ENCODE results near the gene KIAA0753.

Gene KIAA0753

DNA sequence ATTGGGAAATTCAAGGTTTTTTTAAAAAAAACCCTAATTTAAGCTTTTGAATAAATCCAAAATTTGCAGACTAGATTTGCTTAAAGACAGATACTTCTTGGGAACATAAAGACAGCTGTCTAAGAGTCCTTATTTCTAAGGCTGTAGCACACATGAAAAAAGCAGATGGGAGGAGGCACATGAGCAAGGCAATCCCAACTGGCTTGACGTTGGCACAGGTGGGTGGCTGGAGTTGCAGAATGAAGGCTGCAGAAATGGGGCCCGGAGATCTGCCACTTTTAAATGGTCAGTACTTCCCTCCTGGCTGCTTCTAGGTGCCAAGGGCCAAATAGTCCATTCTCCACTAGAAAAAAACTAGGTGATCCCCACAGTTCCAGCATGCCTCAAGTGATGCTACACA is 4.4 kb downstream of the KIAA0753 start:
- TF ChIP-seq PAX5 (IDR thresholded peaks at IDR 0.05; ENCODE audit: insufficient read depth, low read length, severe bottlenecking) (no peak), POLR2AphosphoS5 (IDR thresholded peaks at IDR 0.05; ENCODE audit: low read depth, low read length) (no peak), POLR2A (IDR thresholded peaks at IDR 0.05; ENCODE audit: low read depth, low read length) (no peak), TAF1 (IDR thresholded peaks at IDR 0.05; ENCODE audit: low read depth, low read length) (no peak), SPI1 (IDR thresholded peaks at IDR 0.05; ENCODE audit: low read depth, low read length) (no peak), POU2F2 (IDR thresholded peaks at IDR 0.05; ENCODE audit: low read depth, low read length) (no peak)
- no peak for DNase-seq (ENCODE audit: insufficient read length, low spot score)
- FAIRE-seq = no peak

DNA sequence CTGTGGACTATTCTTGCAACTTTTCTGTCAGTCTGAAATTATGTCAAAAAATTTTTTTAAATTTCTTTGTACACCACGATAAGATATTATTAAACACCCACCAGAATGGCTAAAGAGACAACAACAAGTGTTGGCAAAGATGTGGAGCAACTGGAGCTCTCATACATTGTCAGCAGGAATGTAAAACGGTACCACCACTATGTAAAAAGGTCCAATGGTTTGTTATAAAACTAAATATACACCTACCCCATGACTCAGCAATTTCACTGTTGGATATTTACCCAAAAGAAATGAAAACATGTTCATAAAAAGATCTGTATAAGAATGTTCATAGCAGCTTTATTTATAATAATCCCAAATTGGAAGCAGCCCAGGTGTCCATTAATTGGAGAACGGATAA is 7.2 kb downstream of the KIAA0753 start:
- FAIRE-seq (no peak), DNase-seq (ENCODE audit: insufficient read length, low spot score) (no peak)
- TF ChIP-seq SPI1 (IDR thresholded peaks at IDR 0.05; ENCODE audit: low read depth, low read length) (no peak), POLR2A (IDR thresholded peaks at IDR 0.05; ENCODE audit: low read depth, low read length) (no peak), POU2F2 (IDR thresholded peaks at IDR 0.05; ENCODE audit: low read depth, low read length) (no peak), PAX5 (IDR thresholded peaks at IDR 0.05; ENCODE audit: insufficient read depth, low read length, severe bottlenecking) (no peak), TAF1 (IDR thresholded peaks at IDR 0.05; ENCODE audit: low read depth, low read length) (no peak), POLR2AphosphoS5 (IDR thresholded peaks at IDR 0.05; ENCODE audit: low read depth, low read length) (no peak)

DNA sequence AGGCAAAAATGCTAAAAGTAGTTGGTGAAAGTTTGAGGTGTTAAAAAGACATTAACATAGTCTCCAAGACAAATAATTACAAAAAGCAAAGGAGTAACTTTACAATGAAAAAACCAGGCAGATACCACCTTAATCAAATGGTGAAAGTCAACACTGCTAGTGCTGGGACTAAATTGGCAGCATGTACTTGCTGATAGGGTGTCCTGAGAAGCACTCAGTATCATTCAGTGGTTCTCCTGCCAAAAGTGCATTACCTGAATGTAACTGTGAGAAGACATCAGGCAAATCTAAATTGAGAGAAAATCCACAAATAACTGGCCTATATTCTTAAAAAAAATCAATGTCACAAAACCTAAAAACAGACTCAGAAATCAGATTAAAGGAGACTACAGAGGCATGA is 8.0 kb downstream of the KIAA0753 start:
- FAIRE-seq (peak; percentile 56), DNase-seq (ENCODE audit: insufficient read length, low spot score) (no peak)
- TF ChIP-seq TAF1 (IDR thresholded peaks at IDR 0.05; ENCODE audit: low read depth, low read length) = no peak
- TF ChIP-seq PAX5 (IDR thresholded peaks at IDR 0.05; ENCODE audit: insufficient read depth, low read length, severe bottlenecking) = no peak
- TF ChIP-seq POU2F2 (IDR thresholded peaks at IDR 0.05; ENCODE audit: low read depth, low read length) = no peak
- no peak for TF ChIP-seq POLR2AphosphoS5 (IDR thresholded peaks at IDR 0.05; ENCODE audit: low read depth, low read length)
- TF ChIP-seq SPI1 (IDR thresholded peaks at IDR 0.05; ENCODE audit: low read depth, low read length) = no peak
- TF ChIP-seq POLR2A (IDR thresholded peaks at IDR 0.05; ENCODE audit: low read depth, low read length) = no peak

DNA sequence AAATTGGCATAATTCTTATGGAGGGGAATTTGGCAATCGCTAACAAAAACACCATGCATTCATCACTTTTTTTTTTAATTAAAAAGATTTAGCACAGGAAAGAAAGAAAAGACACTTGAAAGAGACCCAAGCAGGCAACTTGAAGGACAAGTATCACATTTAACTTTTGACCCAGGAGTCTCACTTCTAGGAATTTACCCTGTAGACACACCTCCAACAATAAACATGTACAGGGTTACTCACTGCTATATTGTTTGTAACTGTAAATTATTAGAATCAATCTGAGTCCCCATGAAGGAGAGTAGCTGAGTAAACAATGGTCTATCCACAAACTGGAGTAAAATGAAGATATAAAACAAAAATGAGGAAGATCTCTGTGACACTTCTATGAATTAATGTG is 10.1 kb downstream of the KIAA0753 start:
- TF ChIP-seq POLR2A (IDR thresholded peaks at IDR 0.05; ENCODE audit: low read depth, low read length) (no peak), PAX5 (IDR thresholded peaks at IDR 0.05; ENCODE audit: insufficient read depth, low read length, severe bottlenecking) (no peak), TAF1 (IDR thresholded peaks at IDR 0.05; ENCODE audit: low read depth, low read length) (no peak), POLR2AphosphoS5 (IDR thresholded peaks at IDR 0.05; ENCODE audit: low read depth, low read length) (no peak), POU2F2 (IDR thresholded peaks at IDR 0.05; ENCODE audit: low read depth, low read length) (no peak), SPI1 (IDR thresholded peaks at IDR 0.05; ENCODE audit: low read depth, low read length) (no peak)
- DNase-seq (ENCODE audit: insufficient read length, low spot score) = no peak
- no peak for FAIRE-seq

DNA sequence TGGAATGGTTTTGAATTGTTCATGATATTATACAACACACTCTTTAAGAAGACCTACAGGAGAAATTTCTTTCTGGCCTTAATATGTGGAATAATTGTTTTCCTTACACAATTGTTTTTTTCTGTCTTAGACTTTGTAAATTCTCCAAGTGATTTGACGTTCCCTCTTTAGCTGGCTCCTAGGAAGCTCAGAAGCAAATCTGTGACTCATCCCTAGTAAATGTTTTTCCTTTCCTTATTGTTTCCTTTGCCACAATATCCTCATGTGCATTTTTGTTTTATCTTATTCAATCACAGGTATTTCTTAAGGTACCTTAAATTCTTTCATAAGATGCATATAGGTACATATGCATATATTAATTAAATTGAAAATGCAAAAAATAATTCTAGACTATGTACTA is 13.5 kb downstream of the KIAA0753 start:
- TF ChIP-seq POLR2AphosphoS5 (IDR thresholded peaks at IDR 0.05; ENCODE audit: low read depth, low read length) = no peak
- TF ChIP-seq TAF1 (IDR thresholded peaks at IDR 0.05; ENCODE audit: low read depth, low read length) = no peak
- DNase-seq (ENCODE audit: insufficient read length, low spot score) (no peak), FAIRE-seq (no peak)

DNA sequence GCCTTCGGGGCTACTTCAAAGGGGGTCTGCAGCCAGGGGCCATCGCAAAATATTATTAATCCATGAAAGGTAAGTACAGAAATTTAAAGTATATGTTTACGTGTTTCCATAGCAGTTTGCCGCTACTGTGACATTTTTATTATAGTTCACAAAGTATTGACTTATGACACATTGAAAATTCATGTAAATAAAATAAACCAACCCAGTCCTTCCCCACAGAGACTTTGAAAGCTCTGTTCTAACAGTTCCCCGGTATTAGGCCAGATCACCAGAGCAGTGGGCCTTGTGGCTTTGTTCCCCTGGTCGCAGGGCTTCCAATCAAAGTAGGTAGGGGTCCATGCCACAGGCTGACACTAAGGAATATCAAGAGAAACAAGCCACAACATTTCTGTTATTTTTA is 13.9 kb downstream of the KIAA0753 start:
- FAIRE-seq = no peak
- TF ChIP-seq POU2F2 (IDR thresholded peaks at IDR 0.05; ENCODE audit: low read depth, low read length) (no peak), POLR2A (IDR thresholded peaks at IDR 0.05; ENCODE audit: low read depth, low read length) (no peak), TAF1 (IDR thresholded peaks at IDR 0.05; ENCODE audit: low read depth, low read length) (no peak), SPI1 (IDR thresholded peaks at IDR 0.05; ENCODE audit: low read depth, low read length) (no peak), PAX5 (IDR thresholded peaks at IDR 0.05; ENCODE audit: insufficient read depth, low read length, severe bottlenecking) (no peak), POLR2AphosphoS5 (IDR thresholded peaks at IDR 0.05; ENCODE audit: low read depth, low read length) (no peak)
- DNase-seq (ENCODE audit: insufficient read length, low spot score) = no peak

DNA sequence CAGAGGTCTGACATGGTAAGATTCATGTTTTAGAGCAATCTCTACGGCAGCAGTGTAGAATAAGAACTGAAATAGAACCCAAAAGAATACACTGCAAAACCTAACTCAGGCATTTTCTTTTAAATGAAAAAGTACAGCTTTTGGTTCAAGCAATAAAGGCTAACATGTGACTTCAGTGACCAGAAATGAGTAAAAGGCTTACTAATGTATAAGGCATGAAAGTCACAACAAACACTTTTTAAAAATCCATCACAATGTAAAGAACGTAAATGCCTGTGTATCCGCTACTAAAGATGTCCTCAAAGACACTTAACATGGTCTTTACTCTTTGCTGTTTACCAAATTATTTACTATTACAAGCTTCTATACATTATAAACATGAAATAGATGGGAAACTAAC is 16.6 kb downstream of the KIAA0753 start:
- DNase-seq (ENCODE audit: insufficient read length, low spot score) (no peak), FAIRE-seq (no peak)
- TF ChIP-seq POLR2A (IDR thresholded peaks at IDR 0.05; ENCODE audit: low read depth, low read length) = no peak
- TF ChIP-seq POU2F2 (IDR thresholded peaks at IDR 0.05; ENCODE audit: low read depth, low read length) = no peak
- TF ChIP-seq POLR2AphosphoS5 (IDR thresholded peaks at IDR 0.05; ENCODE audit: low read depth, low read length) = no peak
- TF ChIP-seq TAF1 (IDR thresholded peaks at IDR 0.05; ENCODE audit: low read depth, low read length) = no peak
- no peak for TF ChIP-seq SPI1 (IDR thresholded peaks at IDR 0.05; ENCODE audit: low read depth, low read length)
- TF ChIP-seq PAX5 (IDR thresholded peaks at IDR 0.05; ENCODE audit: insufficient read depth, low read length, severe bottlenecking) = no peak

DNA sequence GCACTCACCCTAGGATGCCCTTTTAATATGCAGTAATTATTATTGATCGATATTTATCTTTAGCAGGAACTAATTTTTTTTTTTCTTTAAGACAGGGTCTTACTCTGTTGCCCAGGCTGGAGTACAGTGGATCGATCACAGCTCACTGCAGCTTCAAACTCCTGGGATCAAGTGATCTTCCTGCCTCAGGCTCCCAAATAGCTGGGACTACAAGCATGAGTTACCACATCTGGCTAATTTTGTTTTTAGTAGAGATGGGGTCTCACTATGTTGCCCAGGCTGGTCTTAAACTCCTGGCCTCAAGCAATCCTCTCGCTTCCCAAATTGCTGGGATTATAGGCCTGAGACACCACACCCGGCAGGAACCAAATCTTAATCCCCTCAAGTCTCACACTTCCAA is 29.3 kb downstream of the KIAA0753 start:
- FAIRE-seq (no peak), DNase-seq (ENCODE audit: insufficient read length, low spot score) (no peak)
- TF ChIP-seq TAF1 (IDR thresholded peaks at IDR 0.05; ENCODE audit: low read depth, low read length) (no peak), POLR2AphosphoS5 (IDR thresholded peaks at IDR 0.05; ENCODE audit: low read depth, low read length) (no peak), POLR2A (IDR thresholded peaks at IDR 0.05; ENCODE audit: low read depth, low read length) (no peak), POU2F2 (IDR thresholded peaks at IDR 0.05; ENCODE audit: low read depth, low read length) (no peak), PAX5 (IDR thresholded peaks at IDR 0.05; ENCODE audit: insufficient read depth, low read length, severe bottlenecking) (no peak)

DNA sequence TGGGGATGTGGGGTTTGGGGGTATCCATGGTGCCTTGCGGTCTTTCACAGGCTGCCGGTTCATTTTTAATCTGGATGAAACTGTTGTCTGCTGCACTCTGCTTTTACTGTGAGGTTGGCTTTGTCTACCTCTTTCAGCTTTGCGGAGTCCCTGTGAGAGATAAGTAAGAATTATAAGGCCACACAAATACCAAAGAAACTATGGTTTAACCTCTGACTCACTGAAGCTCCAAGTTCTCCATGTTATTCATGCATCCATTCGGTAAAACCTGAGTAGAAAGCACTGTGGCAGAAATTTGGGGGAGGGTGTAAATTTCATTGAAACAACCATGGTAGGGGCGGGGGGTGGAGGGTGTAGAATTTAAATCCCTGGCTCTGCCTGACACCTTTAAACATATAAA is 30.5 kb downstream of the KIAA0753 start:
- FAIRE-seq (no peak), DNase-seq (ENCODE audit: insufficient read length, low spot score) (no peak)
- TF ChIP-seq POLR2A (IDR thresholded peaks at IDR 0.05; ENCODE audit: low read depth, low read length) (no peak), PAX5 (IDR thresholded peaks at IDR 0.05; ENCODE audit: insufficient read depth, low read length, severe bottlenecking) (no peak), POU2F2 (IDR thresholded peaks at IDR 0.05; ENCODE audit: low read depth, low read length) (no peak), TAF1 (IDR thresholded peaks at IDR 0.05; ENCODE audit: low read depth, low read length) (no peak), POLR2AphosphoS5 (IDR thresholded peaks at IDR 0.05; ENCODE audit: low read depth, low read length) (no peak)

DNA sequence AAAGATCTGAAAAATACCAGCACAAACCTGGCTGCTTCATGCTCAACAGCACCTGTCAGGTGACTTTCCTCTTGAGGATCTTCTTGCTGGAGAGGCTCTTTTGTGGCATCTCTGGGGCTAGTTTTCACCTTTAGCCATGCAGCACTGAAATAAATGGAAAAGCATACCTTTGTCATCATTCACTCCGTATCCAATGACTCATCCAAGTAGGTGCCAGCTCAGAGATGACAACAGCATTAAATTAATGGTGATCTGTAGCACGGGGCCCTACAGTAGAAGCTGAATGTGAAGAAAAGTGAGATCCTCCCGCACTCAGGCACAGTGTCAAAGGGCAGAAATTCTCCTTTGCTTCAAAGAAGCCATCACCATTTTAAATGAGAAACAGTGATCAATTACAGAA is 32.2 kb downstream of the KIAA0753 start:
- FAIRE-seq (no peak), DNase-seq (ENCODE audit: insufficient read length, low spot score) (no peak)
- TF ChIP-seq PAX5 (IDR thresholded peaks at IDR 0.05; ENCODE audit: insufficient read depth, low read length, severe bottlenecking) (no peak), TAF1 (IDR thresholded peaks at IDR 0.05; ENCODE audit: low read depth, low read length) (no peak)

Data from GM12891 (cell line).